ENCODE results near the gene HERPUD1. TPM values are rescaled to one million over a fixed set of nuclear protein-coding genes. Genes with fewer than 3 reads are reported as not detected.

HERPUD1 gene
- total RNA-seq, 4 donors from 2014 or later: 51.5 to 136 (median 112) TPM

DNA sequence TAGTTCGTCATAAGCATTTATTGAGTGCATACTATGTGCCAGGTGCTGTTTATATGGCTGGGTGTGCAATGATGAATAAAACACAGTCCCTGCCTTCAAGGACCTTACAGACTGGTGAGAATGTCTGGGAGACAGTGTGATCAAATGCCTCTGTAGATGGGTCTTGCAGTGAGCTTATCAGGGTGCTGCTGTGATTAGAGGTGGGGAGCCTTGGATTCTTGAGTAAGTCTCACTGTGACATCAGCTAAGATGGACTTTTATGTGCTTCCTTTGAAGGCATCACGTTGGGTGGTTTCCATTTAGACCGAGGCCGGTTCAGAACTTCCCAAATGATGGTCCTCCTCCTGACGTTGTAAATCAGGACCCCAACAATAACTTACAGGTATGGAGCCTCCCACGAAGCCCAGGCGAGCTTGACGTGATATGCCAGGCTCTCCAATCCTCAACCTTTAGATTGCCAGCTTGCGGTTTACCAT lies 10.0 kb downstream of the HERPUD1 start:
- Histone ChIP-seq H3K9me3 (no peaks in the 10 kb centered on the region), H3K4me3 (no peak overlapping the region), H3K4me1 (no peaks in the 10 kb centered on the region), H3K27ac (no peak overlapping the region), H3K36me3 (no peaks in the 10 kb centered on the region), H3K27me3 (no peaks in the 10 kb centered on the region)
- TF ChIP-seq, protein P1, sequence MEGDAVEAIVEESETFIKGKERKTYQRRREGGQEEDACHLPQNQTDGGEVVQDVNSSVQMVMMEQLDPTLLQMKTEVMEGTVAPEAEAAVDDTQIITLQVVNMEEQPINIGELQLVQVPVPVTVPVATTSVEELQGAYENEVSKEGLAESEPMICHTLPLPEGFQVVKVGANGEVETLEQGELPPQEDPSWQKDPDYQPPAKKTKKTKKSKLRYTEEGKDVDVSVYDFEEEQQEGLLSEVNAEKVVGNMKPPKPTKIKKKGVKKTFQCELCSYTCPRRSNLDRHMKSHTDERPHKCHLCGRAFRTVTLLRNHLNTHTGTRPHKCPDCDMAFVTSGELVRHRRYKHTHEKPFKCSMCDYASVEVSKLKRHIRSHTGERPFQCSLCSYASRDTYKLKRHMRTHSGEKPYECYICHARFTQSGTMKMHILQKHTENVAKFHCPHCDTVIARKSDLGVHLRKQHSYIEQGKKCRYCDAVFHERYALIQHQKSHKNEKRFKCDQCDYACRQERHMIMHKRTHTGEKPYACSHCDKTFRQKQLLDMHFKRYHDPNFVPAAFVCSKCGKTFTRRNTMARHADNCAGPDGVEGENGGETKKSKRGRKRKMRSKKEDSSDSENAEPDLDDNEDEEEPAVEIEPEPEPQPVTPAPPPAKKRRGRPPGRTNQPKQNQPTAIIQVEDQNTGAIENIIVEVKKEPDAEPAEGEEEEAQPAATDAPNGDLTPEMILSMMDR (IDR thresholded peaks at IDR 0.05): no peak
- TF ChIP-seq POLR2A (IDR thresholded peaks at IDR 0.05): no peak
- DNase-seq: no peak
- intact Hi-C loops (cut with DNase I; ENCODE audit: low total_unique reads): no loop called here

DNA sequence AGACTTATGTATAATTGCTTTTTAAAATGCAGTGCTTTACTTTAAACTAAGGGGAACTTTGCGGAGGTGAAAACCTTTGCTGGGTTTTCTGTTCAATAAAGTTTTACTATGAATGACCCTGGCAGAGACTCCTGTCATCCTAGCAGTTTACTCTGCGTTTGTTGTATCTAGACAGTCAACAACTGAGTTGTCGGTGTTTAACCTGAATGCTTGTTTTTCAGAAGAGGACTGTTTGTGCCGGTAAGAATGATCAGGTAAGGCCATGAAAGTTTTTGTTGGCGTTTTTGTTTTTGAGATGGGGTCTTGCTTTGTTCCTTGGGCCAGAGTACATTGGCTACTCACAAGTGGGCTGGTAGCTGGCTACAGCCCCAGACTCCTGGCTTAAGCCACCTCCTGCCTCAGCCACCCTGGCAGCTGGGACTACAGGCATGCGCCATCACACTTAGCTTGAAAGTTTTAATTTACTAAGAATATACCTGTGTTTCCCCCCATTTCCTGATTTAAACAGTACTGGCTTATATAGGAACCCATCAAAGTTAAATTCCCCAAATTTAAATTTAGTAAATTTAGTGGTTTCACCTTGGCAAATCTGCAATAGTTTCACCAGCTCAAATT lies 11.9 kb downstream of the HERPUD1 start:
- DNase-seq: no peak
- Histone ChIP-seq H3K27ac (no peak overlapping the region), H3K4me1 (no peaks in the 10 kb centered on the region), H3K27me3 (no peaks in the 10 kb centered on the region), H3K9me3 (no peaks in the 10 kb centered on the region), H3K4me3 (no peak overlapping the region), H3K36me3 (no peaks in the 10 kb centered on the region)
- intact Hi-C loops (cut with DNase I; ENCODE audit: low total_unique reads): no loop called here
- no peak for TF ChIP-seq POLR2A (IDR thresholded peaks at IDR 0.05)
- TF ChIP-seq, protein P1 (IDR thresholded peaks at IDR 0.05): no peak

DNA sequence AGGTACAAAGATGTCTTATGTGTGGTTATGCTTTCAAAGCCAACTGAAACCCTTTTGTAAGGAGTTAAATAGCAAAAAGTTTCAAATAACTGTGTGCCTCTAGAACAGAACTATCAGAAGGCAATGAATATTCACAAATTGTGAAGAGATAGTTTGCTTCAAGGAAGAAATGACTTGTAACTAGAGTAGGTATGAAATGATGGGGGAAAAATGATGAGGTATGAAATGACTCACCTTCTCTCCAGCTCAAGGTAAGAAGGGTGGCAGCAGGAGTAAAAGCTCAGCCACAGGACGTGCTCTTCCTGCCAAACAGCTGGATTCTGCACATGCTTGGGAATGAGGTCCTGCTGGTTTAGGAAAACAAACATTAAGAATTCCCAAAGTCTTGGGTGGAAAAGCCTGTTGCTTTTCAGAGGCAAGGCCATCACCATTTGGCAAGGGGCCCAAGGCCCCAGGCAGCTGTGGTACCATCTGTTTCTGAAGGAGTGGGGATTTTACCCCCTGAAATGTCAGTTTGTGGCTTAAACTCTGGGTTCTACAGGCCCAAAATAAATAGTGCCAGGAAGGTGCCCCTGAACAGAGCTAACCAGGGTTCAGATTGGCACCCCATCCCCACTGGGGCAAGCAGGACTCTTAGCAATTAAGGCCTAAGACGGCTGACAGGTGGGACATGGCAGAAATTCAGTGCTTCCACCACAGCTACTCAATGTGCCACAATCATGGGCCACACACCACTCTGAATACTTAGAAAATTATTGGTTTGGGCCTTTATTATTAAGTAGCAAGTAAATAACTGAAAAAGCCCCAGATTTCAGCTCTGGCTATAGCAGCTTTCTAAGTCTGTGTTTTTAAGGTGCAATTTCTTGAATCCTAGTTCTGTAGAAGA lies 13.3 kb downstream of the HERPUD1 start:
- no peak overlapping the region for H3K4me3 ChIP-seq
- H3K27ac ChIP-seq: no peak overlapping the region
- H3K27me3 ChIP-seq: no peaks in the 10 kb centered on the region
- H3K36me3 ChIP-seq: no peaks in the 10 kb centered on the region
- H3K4me1 ChIP-seq: no peaks in the 10 kb centered on the region
- intact Hi-C loops (cut with DNase I; ENCODE audit: low total_unique reads): no loop called here
- no peaks in the 10 kb centered on the region for H3K9me3 ChIP-seq
- TF ChIP-seq, protein P1 (IDR thresholded peaks at IDR 0.05): no peak
- no peak for TF ChIP-seq POLR2A (IDR thresholded peaks at IDR 0.05)
- DNase-seq: no peak

DNA sequence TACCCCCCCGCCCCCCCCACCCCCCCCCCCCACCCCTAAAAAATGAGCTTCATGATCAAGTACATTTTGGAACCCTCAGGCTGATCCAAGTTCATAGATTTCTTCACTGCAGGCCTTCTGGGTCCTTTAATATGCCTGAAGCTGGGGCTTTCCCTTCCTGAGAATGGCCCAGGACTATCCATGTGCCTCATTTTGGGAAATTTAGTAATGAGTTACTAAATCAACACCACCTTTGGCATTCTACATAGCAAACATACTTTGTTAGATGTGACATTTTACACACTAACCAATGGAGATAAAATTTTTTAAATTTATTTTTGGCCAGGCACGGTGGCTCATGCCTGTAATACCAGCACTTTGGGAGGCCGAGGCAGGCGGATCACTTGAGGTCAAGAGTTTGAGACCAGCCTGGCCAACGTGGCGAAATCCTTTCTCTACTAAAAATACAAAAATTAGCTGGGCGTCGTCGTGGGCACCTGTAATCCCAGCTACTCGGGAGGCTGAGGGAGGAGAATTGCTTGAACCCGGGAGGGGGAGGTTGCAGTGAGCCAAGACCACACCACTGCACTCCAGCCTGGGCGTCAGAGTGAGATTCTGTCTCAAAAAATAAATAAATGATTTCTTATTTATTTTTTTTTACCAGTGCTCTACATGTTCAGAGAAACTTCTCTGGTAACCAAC lies 14.0 kb downstream of the HERPUD1 start:
- Histone ChIP-seq H3K27me3 (no peaks in the 10 kb centered on the region), H3K4me1 (no peaks in the 10 kb centered on the region), H3K4me3 (no peak overlapping the region), H3K9me3 (no peaks in the 10 kb centered on the region), H3K27ac (no peak overlapping the region), H3K36me3 (no peaks in the 10 kb centered on the region)
- TF ChIP-seq, protein P1 (IDR thresholded peaks at IDR 0.05): no peak
- TF ChIP-seq POLR2A (IDR thresholded peaks at IDR 0.05): no peak
- intact Hi-C loops (cut with DNase I; ENCODE audit: low total_unique reads): no loop called here
- DNase-seq: no peak

All from uterus (tissue), 4 donors.